Trophoblast cell (in vitro differentiated cells and primary cell): Measurements from ENCODE around the gene ASB3.
"Not testable (repeated sequence)": the region's sequence is repeated elsewhere in the genome, so short reads cannot be mapped to it uniquely, and the experiment has no call there.

ENCODE experiments used
- DNase-seq, 2 donors: peaks; one replicate each; pipeline ENCODE4 v3.0.0-alpha.2; 2016
- H2AFZ ChIP-seq: 2 replicates; pipeline ENCODE4 v1.6.1; 2013; ENCODE audit warnings: low read length, moderate library complexity, mild to moderate bottlenecking; ENCODE audit not compliant: insufficient read depth, poor library complexity
- H2AK5ac ChIP-seq: 2 replicates; pipeline ENCODE4 v1.6.1; 2013; ENCODE audit warnings: mild to moderate bottlenecking, low read length
- H2BK120ac ChIP-seq: 2 replicates; pipeline ENCODE4 v1.6.1; 2013; ENCODE audit warnings: low read length, mild to moderate bottlenecking, moderate library complexity; ENCODE audit not compliant: insufficient read depth, poor library complexity
- H2BK12ac ChIP-seq: 2 replicates; pipeline ENCODE4 v1.6.1; 2013; ENCODE audit warnings: mild to moderate bottlenecking, low read length, moderate library complexity
- H2BK5ac ChIP-seq: 2 replicates; pipeline ENCODE4 v1.6.1; 2013; ENCODE audit warnings: low read length, low read depth, moderate library complexity, mild to moderate bottlenecking; ENCODE audit not compliant: poor library complexity
- H3K14ac ChIP-seq: 2 replicates; pipeline ENCODE4 v1.6.1; 2013; ENCODE audit warnings: mild to moderate bottlenecking, low read length
- H3K18ac ChIP-seq: 2 replicates; pipeline ENCODE4 v1.6.1; 2013; ENCODE audit warnings: mild to moderate bottlenecking, low read length
- H3K23ac ChIP-seq: 2 replicates; pipeline ENCODE4 v1.6.1; 2013; ENCODE audit warnings: low read length
- H3K27ac ChIP-seq: 2 replicates; pipeline ENCODE4 v1.5.1; 2013; ENCODE audit warnings: low read depth, mild to moderate bottlenecking, inconsistent platforms, low read length, moderate library complexity
- H3K27me3 ChIP-seq: 2 replicates; pipeline ENCODE4 v1.6.1; 2013; ENCODE audit warnings: inconsistent platforms, mild to moderate bottlenecking, low read length, moderate library complexity; ENCODE audit not compliant: insufficient read depth
- H3K36me3 ChIP-seq, 2 experiments: 1 replicate in 1 of 2; 2 replicates in 1 of 2; pipeline ENCODE4 v1.6.1; 2013; ENCODE audit warnings: low read length in 2 of 2, mild to moderate bottlenecking in 2 of 2, moderate library complexity in 1 of 2; ENCODE audit not compliant: insufficient read depth in 2 of 2, control insufficient read depth in 1 of 2
- H3K4ac ChIP-seq: 2 replicates; pipeline ENCODE4 v1.6.1; 2013; ENCODE audit warnings: low read depth, mild to moderate bottlenecking, low read length, moderate library complexity
- H3K4me1 ChIP-seq, 2 experiments: 1 replicate in 1 of 2; 2 replicates in 1 of 2; pipeline ENCODE4 v1.6.1; 2013; ENCODE audit warnings: low read length in 2 of 2, mild to moderate bottlenecking in 2 of 2, moderate library complexity in 1 of 2; ENCODE audit not compliant: insufficient read depth in 2 of 2, control insufficient read depth in 1 of 2
- H3K4me2 ChIP-seq: 2 replicates; pipeline ENCODE4 v1.6.1; 2013; ENCODE audit warnings: inconsistent platforms, mild to moderate bottlenecking, low read length, moderate library complexity
- H3K4me3 ChIP-seq: 2 replicates; pipeline ENCODE4 v1.5.1; 2013; ENCODE audit warnings: mild to moderate bottlenecking, low read depth, low read length, inconsistent platforms
- H3K79me1 ChIP-seq: one replicate; pipeline ENCODE4 v1.6.1; 2013; ENCODE audit warnings: low read length
- H3K79me2 ChIP-seq: 2 replicates; pipeline ENCODE4 v1.6.1; 2013; ENCODE audit warnings: low read length, mild to moderate bottlenecking; ENCODE audit not compliant: control insufficient read depth, insufficient read depth, poor library complexity
- H3K9ac ChIP-seq: 2 replicates; pipeline ENCODE4 v1.6.1; 2013; ENCODE audit warnings: mild to moderate bottlenecking, low read length
- H3K9me3 ChIP-seq: 2 replicates; pipeline ENCODE4 v1.6.1; 2013; ENCODE audit warnings: low read depth, mild to moderate bottlenecking, control low read depth, inconsistent platforms, low read length; ENCODE audit not compliant: insufficient read depth
- H4K12ac ChIP-seq: 2 replicates; pipeline ENCODE4 v1.6.1; 2013; ENCODE audit warnings: low read depth, mild to moderate bottlenecking, low read length, moderate library complexity
- H4K8ac ChIP-seq: 2 replicates; pipeline ENCODE4 v1.6.1; 2013; ENCODE audit warnings: low read depth, mild to moderate bottlenecking, low read length, moderate library complexity
- H4K91ac ChIP-seq: one replicate; pipeline ENCODE4 v1.6.1; 2013; ENCODE audit warnings: low read depth, mild to moderate bottlenecking, low read length, moderate library complexity
- WGBS: extraction: QIAGEN DNeasy Blood & Tissue Kit; methylation state at CpG from one replicate; pipeline ENCODE4 v1.1.7; 2013; ENCODE audit warnings: missing lambda C conversion rate; ENCODE audit not compliant: insufficient read length, insufficient coverage; ENCODE audit errors: extremely low coverage; 5-methylcytosine and 5-hydroxymethylcytosine counted together

The ASB3 gene

GRCh38 chr2:53727921-53728320, 58.8 kb downstream of the ASB3 start:
- no peak overlapping the region for H2BK12ac ChIP-seq
- H4K91ac ChIP-seq: no peak overlapping the region
- no peak for DNase-seq
- no peak overlapping the region for H3K23ac ChIP-seq
- no peak overlapping the region for H4K8ac ChIP-seq
- no peaks in the 10 kb centered on the region for H3K79me1 ChIP-seq
- H4K12ac ChIP-seq: no peak overlapping the region
- no peak overlapping the region for H3K27ac ChIP-seq
- no peak overlapping the region for H3K4me2 ChIP-seq
- H3K4ac ChIP-seq: no peak overlapping the region
- H2BK5ac ChIP-seq: no peak overlapping the region
- H3K18ac ChIP-seq: no peak overlapping the region
- no CpG with 5 or more reads among the region's 3 CpGs for WGBS
- H3K4me1 ChIP-seq: no peaks in the 10 kb centered on the region
- no peak overlapping the region for H2AFZ ChIP-seq
- H3K79me2 ChIP-seq: no peaks in the 10 kb centered on the region
- no peaks in the 10 kb centered on the region for H3K27me3 ChIP-seq
- H3K9ac ChIP-seq: no peak overlapping the region
- H3K36me3 ChIP-seq: no peaks in the 10 kb centered on the region
- H3K14ac ChIP-seq: no peak overlapping the region
- H2BK120ac ChIP-seq: no peak overlapping the region
- no peaks in the 10 kb centered on the region for H3K9me3 ChIP-seq
- no peak overlapping the region for H3K4me3 ChIP-seq
- H2AK5ac ChIP-seq: no peak overlapping the region

- Histone ChIP-seq H3K4ac (no peak overlapping the region), H3K14ac (no peak overlapping the region), H2BK120ac (no peak overlapping the region), H3K4me2 (no peak overlapping the region), H2AK5ac (no peak overlapping the region), H4K8ac (no peak overlapping the region), H2BK12ac (no peak overlapping the region), H2BK5ac (no peak overlapping the region), H4K12ac (no peak overlapping the region), H3K36me3 (no peaks in the 10 kb centered on the region), H3K79me2 (no peaks in the 10 kb centered on the region), H3K9ac (no peak overlapping the region), H2AFZ (no peak overlapping the region), H3K27me3 (no peaks in the 10 kb centered on the region), H3K4me1 (no peaks in the 10 kb centered on the region), H4K91ac (no peak overlapping the region), H3K79me1 (no peaks in the 10 kb centered on the region), H3K9me3 (no peaks in the 10 kb centered on the region), H3K4me3 (no peak overlapping the region), H3K27ac (no peak overlapping the region), H3K23ac (no peak overlapping the region), H3K18ac (no peak overlapping the region)
- no peak for DNase-seq
- WGBS: no CpG with 5 or more reads among the region's 4 CpGs
Measured at GRCh38 chr2:53725662-53726061, 61.1 kb downstream of the ASB3 start.

GRCh38 chr2:53724536-53724935, 62.2 kb downstream of the ASB3 start:
- no peak overlapping the region for H2AFZ ChIP-seq
- H2BK120ac ChIP-seq: no peak overlapping the region
- H3K18ac ChIP-seq: no peak overlapping the region
- no peak overlapping the region for H3K4me2 ChIP-seq
- H4K91ac ChIP-seq: no peak overlapping the region
- H3K14ac ChIP-seq: no peak overlapping the region
- H2BK5ac ChIP-seq: no peak overlapping the region
- no peak overlapping the region for H3K9ac ChIP-seq
- H3K27me3 ChIP-seq: no peaks in the 10 kb centered on the region
- no peaks in the 10 kb centered on the region for H3K36me3 ChIP-seq
- H4K8ac ChIP-seq: no peak overlapping the region
- H3K4ac ChIP-seq: no peak overlapping the region
- H3K27ac ChIP-seq: no peak overlapping the region
- no peak overlapping the region for H2AK5ac ChIP-seq
- DNase-seq: no peak
- H3K23ac ChIP-seq: no peak overlapping the region
- no peak overlapping the region for H3K4me3 ChIP-seq
- no peak overlapping the region for H4K12ac ChIP-seq
- no peak overlapping the region for H2BK12ac ChIP-seq
- no CpG with 5 or more reads among the region's 2 CpGs for WGBS
- no peaks in the 10 kb centered on the region for H3K79me1 ChIP-seq
- H3K4me1 ChIP-seq: no peaks in the 10 kb centered on the region
- H3K9me3 ChIP-seq: no peaks in the 10 kb centered on the region
- no peaks in the 10 kb centered on the region for H3K79me2 ChIP-seq

GRCh38 chr2:53720944-53721343, 65.8 kb downstream of the ASB3 start:
- not testable (repeated sequence) for H3K23ac ChIP-seq, H2BK5ac ChIP-seq, H2BK12ac ChIP-seq, H3K27me3 ChIP-seq, H3K79me2 ChIP-seq, H3K14ac ChIP-seq, H4K8ac ChIP-seq, H3K9ac ChIP-seq, H3K9me3 ChIP-seq, H3K4me2 ChIP-seq, H3K18ac ChIP-seq, H3K4ac ChIP-seq, H3K27ac ChIP-seq, H4K12ac ChIP-seq, H3K4me1 ChIP-seq, H2BK120ac ChIP-seq, H2AK5ac ChIP-seq, H3K4me3 ChIP-seq, DNase-seq, H4K91ac ChIP-seq, H3K36me3 ChIP-seq, H2AFZ ChIP-seq, H3K79me1 ChIP-seq
- no CpG with 5 or more reads among the region's 3 CpGs for WGBS
